IPS DF 4.7 (cell line): ENCODE measurements around the gene C9orf43.
A peak's percentile ranks its signal among the peaks of the same experiment; 100 is the strongest.
"Not testable (repeated sequence)": the region's sequence is repeated elsewhere in the genome, so short reads cannot be mapped to it uniquely, and the experiment has no call there.

ENCODE experiments used
- DNase-seq: peaks from one replicate; pipeline ENCODE4 v3.0.0-alpha.2; 2013; ENCODE audit warnings: low spot score; ENCODE audit errors: extremely low read depth

Gene C9orf43

GRCh38 chr9:113410207-113410864 is at the start of gene C9orf43, which contains the start of gene POLE3:
Gene C9orf43 (plus strand): TSS chr9:113410747. CDS start chr9:113413494, 2,747 bp downstream.
Gene POLE3 (minus strand): TSS chr9:113410675. CDS start chr9:113410293, 382 bp downstream.
- peak; percentile 85 for DNase-seq

GRCh38 chr9:113361304-113362018 is 49.1 kb upstream of the C9orf43 start:
- DNase-seq = no peak

- no peak for DNase-seq
Measured at GRCh38 chr9:113363336-113363735, 47.2 kb upstream of the C9orf43 start.

GRCh38 chr9:113364951-113365350 is 45.6 kb upstream of the C9orf43 start:
- DNase-seq = no peak

- not testable (repeated sequence) for DNase-seq
Measured at GRCh38 chr9:113365652-113366051, 44.9 kb upstream of the C9orf43 start.

- DNase-seq = no peak
Measured at GRCh38 chr9:113368348-113368981, 42.1 kb upstream of the C9orf43 start.

- no peak for DNase-seq
Measured at GRCh38 chr9:113368982-113369854, 41.3 kb upstream of the C9orf43 start.

GRCh38 chr9:113369855-113370140 is 40.7 kb upstream of the C9orf43 start:
- no peak for DNase-seq

GRCh38 chr9:113370806-113371325 is 39.7 kb upstream of the C9orf43 start:
- DNase-seq = no peak

- no peak for DNase-seq
Measured at GRCh38 chr9:113372059-113372458, 38.5 kb upstream of the C9orf43 start.

- DNase-seq = no peak
Measured at GRCh38 chr9:113373256-113373655, 37.3 kb upstream of the C9orf43 start.

GRCh38 chr9:113373676-113374392 is 36.7 kb upstream of the C9orf43 start:
- DNase-seq = no peak

- no peak for DNase-seq
Measured at GRCh38 chr9:113375057-113376023, 35.2 kb upstream of the C9orf43 start.

- DNase-seq = peak; percentile 38
Measured at GRCh38 chr9:113376634-113377567, 33.6 kb upstream of the C9orf43 start, which contains the start of gene HDHD3. Gene HDHD3 (minus strand): TSS chr9:113376986. CDS start chr9:113374354, 2,632 bp downstream.

GRCh38 chr9:113379094-113379828 is 31.3 kb upstream of the C9orf43 start:
- not testable (repeated sequence) for DNase-seq

- DNase-seq = not testable (repeated sequence)
Measured at GRCh38 chr9:113379829-113380210, 30.7 kb upstream of the C9orf43 start.

GRCh38 chr9:113380869-113381378 is 29.6 kb upstream of the C9orf43 start:
- no peak for DNase-seq
